OCI-LY3 (cell line): ENCODE data around the gene POU6F2.

Experiments
- EZH2phosphoT487 ChIP-seq: fragments of 200-600 bp; shearing (Covaris generic); IDR thresholded peaks from 2 replicates; pipeline ENCODE4 v1.6.1; 2018; ENCODE audit warnings: antibody characterized with exemption, mixed run types, low read depth
- TF ChIP-seq, protein P1 (sequence below): fragments of 200-600, 300-600 bp; sonication (generic); IDR thresholded peaks from 2 replicates; pipeline ENCODE4 v1.5.1; 2014; ENCODE audit warnings: antibody characterized with exemption, low read length, low read depth

DNA sequence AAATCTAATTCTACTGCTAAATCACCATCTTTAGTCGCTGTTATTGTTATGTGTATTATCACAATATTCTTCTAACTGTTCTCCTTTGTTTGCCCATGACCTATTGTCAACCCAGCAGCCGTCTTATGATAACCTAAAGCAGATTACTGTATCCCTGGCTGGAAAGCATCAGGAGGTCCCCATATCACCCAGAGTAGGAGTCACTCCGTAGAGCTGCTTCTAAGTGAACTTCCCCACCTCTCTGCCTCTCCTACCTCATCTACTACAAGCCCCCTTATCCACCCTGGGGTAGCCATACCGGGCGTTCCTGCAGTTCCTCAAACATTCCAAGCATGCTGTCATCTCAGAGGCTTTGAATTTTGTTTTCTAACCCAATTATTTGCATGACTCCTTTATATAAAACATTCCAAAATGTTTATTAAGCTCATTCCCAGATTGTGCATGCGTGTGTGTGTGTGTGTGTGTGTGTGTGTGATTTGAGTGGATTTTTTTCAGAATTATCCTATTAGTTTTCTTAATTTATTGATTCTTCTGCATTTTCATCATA, 39.7 kb downstream of the POU6F2 start:
- TF ChIP-seq, protein P1, sequence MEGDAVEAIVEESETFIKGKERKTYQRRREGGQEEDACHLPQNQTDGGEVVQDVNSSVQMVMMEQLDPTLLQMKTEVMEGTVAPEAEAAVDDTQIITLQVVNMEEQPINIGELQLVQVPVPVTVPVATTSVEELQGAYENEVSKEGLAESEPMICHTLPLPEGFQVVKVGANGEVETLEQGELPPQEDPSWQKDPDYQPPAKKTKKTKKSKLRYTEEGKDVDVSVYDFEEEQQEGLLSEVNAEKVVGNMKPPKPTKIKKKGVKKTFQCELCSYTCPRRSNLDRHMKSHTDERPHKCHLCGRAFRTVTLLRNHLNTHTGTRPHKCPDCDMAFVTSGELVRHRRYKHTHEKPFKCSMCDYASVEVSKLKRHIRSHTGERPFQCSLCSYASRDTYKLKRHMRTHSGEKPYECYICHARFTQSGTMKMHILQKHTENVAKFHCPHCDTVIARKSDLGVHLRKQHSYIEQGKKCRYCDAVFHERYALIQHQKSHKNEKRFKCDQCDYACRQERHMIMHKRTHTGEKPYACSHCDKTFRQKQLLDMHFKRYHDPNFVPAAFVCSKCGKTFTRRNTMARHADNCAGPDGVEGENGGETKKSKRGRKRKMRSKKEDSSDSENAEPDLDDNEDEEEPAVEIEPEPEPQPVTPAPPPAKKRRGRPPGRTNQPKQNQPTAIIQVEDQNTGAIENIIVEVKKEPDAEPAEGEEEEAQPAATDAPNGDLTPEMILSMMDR = no peak
- TF ChIP-seq EZH2phosphoT487 = no peak
